GM12875 (cell line): Measurements from ENCODE around the gene SHH.

Experiments used
- H3K4me3 ChIP-seq: one replicate; pipeline ENCODE4 v1.5.1; 2011; ENCODE audit warnings: low read depth, low read length, control low read depth
- CTCF ChIP-seq: IDR thresholded peaks from 2 replicates; pipeline ENCODE4 v1.5.1; 2011; ENCODE audit warnings: low read depth, mild to moderate bottlenecking, control low read depth, inconsistent platforms, low read length, moderate library complexity, borderline replicate concordance; ENCODE audit not compliant: insufficient read depth

Gene SHH

DNA sequence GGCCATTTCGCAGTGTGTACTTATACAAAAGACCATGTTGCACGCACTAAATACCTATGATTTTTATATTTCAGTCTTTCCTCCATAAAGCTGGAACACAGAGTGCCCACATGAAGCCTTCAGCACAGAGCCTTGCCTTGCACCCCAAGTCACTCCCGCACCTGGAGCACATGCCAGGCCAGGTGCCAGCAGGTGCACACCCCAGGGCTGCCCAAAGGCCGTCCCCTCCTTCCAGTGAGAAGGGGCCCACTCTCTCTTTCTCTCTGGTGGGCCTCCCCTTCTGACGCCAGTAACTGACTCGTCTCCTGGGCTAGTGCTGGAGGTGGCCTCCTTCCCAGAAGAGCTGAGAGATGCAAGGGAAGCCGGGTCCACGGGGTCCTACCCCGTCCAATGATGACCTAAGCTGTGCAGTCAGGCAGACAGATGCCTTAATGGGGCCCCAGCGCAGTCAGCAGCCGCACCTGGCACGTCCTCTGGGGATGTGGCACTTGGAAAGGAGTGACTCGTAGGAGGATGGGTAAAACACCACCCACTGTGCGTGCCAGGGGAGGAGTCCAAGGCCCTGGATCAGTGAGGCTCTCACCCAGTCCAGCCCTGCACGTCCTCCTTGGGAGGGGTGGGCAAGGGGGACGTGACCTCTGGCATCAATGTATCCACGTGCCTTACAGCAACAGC is 17.7 kb upstream of the SHH start:
- no peak for TF ChIP-seq CTCF

DNA sequence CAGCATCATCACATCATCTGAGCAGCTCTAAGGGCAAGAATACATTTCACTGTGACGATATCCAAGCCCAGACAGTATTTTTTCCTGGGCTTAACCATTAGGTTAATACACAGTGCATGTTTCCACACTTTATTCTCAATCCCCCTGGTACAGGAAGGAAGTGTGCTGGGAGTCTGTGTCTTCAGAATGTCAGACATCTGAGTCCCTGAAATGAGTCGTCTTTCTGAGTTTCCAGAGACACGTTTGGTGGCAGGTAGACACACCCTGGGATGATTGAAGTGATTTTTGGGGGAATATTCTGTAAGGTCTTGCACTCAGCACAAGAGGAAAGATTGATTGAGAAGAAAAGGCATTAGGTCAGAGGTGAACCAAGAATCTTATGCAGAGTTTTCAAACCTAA is 13.1 kb upstream of the SHH start:
- no peak overlapping the region for H3K4me3 ChIP-seq
- TF ChIP-seq CTCF = no peak

More for the DNA sequence above, 17.7 kb upstream of the SHH start:
- H3K4me3 ChIP-seq = no peak overlapping the region

- no peak overlapping the region for H3K4me3 ChIP-seq
These were observed 12.1 kb upstream of the SHH start for GRCh38 chr7:155824227-155824886.

GRCh38 chr7:155821851-155822250 is 9.6 kb upstream of the SHH start:
- H3K4me3 ChIP-seq = no peak overlapping the region
- no peak for TF ChIP-seq CTCF

More at GRCh38 chr7:155824227-155824886, 12.1 kb upstream of the SHH start:
- TF ChIP-seq CTCF = no peak

DNA sequence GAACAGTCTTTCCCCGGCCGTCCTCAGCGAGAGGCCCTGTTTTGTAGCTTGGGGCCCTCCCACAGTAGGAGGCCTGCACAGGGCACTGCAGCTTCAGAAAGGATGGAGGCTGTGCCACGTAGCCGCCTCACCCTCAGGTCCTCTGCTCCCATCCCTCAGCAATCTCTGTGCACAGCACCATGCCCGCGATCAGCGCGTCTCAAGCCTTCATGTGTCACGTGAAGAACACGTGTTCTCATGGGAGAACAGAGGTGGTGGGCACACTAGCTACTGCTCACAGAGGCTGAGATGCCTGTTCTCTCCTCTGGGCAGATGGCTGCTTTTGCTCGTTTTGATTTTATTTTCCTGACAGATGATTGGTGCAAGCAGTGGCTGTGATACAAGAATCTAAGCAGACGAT is 8.5 kb upstream of the SHH start:
- TF ChIP-seq CTCF = no peak
- H3K4me3 ChIP-seq = no peak overlapping the region

- no peak overlapping the region for H3K4me3 ChIP-seq
- no peak for TF ChIP-seq CTCF
These were observed 8.0 kb upstream of the SHH start for GRCh38 chr7:155820246-155820645.

DNA sequence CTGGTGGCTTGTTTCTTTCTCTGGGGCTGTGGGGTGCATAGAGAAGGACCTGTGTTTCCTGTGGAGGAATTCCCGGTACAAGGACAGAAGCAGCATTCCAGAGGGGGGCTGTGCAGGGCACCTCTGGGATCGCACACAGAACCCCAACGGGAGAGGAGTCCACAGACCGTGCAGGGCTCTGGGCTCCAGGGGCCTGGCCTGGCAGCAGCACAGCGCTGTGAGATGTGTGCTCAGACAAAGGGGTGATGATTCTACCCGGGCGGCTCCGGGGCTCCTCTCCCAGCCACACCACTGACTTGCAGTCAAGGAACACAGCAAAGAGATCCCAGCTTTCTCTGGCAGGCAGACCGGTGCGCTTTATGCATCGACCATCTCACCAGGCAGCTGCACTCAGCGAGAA is 6.9 kb upstream of the SHH start:
- TF ChIP-seq CTCF = no peak
- H3K4me3 ChIP-seq = no peak overlapping the region
